HG02973 (cell line): ENCODE measurements around the gene KANK2.
"Not testable (repeated sequence)": the region's sequence is repeated elsewhere in the genome, so short reads cannot be mapped to it uniquely, and the experiment has no call there.

Experiments used
- ATAC-seq: cut with Tn5 transposase; IDR thresholded peaks from one replicate; pipeline ENCODE4 v1.9.1; 2021; ENCODE audit warnings: moderate library complexity; ENCODE audit not compliant: unreplicated experiment

KANK2 gene

GRCh38 chr19:11142528-11143171, 54.7 kb downstream of the KANK2 start:
- no peak for ATAC-seq

GRCh38 chr19:11141937-11142527, 55.3 kb downstream of the KANK2 start:
- no peak for ATAC-seq

GRCh38 chr19:11140896-11141295, 56.4 kb downstream of the KANK2 start:
- no peak for ATAC-seq

DNA sequence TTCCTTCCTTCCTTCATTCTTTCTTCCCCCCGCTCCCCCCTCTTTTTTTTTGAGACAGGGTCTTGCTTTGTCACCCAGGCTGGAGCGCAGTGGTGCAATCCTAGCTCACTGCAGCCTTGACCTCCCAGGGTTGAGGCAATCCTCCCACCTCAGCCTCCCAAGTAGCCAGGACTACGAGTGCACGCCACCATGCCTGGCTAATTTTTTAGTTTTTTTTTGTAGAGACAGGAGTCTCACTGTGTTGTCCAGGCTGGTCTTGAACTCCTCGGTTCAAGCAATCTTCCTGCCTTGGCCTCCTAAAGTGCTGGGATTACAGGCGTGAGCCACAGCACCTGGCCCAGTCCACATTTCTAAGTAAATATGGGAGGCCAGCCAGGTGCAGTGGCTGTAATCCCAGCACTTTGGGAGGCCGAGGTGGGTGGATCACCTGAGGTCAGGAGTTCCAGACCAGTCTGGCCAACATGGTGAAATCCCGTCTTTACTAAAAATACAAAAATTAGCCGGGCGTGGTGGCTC, 57.3 kb downstream of the KANK2 start:
- not testable (repeated sequence) for ATAC-seq

DNA sequence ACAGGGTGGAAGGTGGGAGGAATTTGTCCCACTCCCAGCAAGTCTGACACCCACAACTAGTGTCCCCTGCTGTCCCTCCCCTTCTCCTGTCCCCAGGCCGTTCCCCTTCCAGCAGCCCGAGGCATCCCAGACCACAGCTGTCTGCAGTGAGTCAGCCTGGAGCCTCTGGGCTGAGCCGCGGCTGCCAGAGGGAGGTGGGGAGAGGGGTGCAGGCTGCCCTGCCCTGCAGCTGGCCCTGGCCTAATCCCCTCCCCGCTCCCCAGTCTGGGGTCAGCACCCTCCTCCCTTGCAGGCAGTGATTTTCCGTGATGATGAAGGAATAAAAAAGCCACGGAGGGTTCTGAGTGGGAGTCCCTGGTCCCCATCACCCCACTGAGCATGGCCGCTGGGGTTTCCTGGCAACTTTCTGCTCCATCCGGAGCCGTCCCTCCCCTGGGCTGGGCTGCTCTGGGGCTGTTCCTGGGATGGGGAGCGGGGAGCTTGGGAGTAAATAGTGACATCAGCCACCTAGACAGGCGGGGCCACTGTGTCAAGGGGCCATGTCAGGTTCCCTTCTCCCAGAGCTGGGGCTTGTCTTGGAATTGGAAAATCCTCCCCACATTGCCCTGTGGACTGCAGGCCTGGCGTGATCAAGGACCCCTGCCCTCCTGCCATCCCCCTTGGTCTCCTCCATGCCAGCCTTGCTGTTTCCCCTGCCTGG, 58.6 kb downstream of the KANK2 start:
- no peak for ATAC-seq

- ATAC-seq, result no peak
Observed at GRCh38 chr19:11137542-11138384, 59.6 kb downstream of the KANK2 start.

DNA sequence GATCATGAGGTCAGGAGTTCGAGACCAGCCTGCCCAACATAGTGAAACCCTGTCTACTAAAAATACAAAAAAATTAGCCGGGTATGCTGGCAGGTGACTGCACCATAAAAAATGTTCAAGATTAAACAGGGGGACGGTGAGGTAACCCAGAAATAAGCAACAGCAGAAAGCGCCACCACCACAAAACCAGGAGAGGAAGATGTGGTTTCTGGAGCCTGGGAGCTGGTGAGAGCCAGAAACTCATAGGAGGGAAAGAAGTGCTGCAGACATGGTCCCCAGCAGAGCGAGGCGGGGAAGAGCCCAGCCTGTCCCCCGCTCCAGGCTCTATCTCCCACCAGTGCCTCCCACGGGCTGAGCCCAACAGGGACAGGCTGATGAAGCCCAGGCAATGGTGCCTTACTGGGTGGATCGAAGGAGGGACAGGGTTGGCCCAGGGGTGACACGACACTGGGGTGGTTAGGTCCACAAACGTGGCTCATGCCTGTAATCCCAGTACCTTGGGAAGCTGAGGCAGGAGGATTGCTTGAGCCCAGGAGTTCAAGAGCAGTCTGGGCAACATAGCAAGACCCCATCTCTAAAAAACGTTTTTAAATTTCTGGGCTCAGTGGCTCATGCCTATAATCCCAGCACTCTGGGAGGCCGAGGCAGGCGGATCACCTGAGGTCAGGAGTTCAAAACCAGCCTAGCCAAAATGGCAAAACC, 60.8 kb downstream of the KANK2 start:
- ATAC-seq, result no peak

DNA sequence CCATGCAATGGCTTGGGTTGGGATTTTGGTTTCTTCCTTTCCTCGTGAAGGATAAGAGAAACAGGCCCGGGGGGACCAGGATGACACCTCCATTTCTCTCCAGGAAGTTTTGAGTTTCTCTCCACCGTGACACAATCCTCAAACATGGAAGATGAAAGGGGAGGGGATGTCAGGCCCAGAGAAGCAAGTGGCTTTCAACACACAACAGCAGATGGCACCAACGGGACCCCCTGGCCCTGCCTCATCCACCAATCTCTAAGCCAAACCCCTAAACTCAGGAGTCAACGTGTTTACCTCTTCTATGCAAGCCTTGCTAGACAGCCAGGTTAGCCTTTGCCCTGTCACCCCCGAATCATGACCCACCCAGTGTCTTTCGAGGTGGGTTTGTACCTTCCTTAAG, 65.9 kb downstream of the KANK2 start:
- ATAC-seq, result no peak

DNA sequence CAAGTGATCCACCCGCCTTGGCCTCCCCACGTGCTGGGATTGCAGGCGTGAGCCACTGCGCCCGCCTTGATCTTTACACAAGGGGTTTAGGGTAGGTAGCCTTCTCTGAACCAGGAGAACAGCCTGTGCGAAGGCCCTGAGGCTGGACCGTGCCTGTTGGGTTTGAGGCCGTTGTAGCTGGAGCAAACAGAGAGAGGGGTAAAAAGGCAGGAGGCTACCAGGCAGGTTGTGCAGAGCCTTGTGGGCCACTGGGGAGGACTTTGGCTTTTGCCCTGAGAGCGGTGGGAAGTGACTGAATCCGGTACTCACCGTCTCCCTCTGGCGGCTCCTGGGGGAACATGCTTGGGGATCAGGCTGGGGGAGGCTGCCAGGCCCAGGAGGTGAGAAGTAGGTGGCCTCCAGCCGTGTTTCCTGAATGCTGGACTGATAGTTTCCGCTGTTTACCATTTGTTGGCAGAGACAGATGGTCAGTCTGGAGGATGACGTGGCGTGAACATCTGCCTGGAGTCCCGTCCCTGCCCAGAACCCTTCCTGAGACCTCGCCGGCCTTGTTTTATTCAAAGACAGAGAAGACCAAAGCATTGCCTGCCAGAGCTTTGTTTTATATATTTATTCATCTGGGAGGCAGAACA, 66.4 kb downstream of the KANK2 start:
- ATAC-seq, result no peak

GRCh38 chr19:11127905-11128304, 69.4 kb downstream of the KANK2 start:
- ATAC-seq, result no peak

DNA sequence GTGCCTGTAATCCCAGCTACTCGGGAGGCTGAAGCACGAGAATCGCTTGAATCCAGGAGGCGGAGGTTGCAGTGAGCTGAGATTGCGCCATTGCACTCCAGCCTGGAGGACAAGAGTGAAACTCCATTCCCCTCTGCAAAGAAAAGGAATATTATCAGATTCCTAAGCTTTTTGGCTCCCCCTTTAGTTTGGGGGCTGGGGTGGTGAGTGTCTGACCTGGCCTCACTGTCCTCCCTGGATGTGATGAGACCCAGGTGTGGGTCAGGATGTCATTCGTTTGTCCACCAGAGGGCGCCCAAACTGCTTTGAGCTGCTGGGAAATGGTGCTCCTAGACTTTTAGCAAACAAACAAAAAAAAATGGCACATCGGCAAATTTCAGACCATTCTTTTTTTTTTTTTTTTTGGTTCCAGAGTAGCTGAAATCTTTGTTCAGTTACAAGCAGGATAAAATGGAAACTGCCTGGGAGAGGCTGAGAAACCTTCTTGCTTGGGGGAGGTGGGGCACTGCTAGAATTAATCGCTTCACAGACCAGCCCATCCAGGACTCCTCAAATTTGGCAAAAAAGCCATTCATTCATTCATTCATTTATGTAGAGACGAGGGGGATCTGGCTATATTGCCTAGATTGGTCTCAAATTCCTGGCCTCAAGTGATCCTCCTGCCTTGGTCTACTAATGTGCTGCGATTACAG, 71.2 kb downstream of the KANK2 start:
- no peak for ATAC-seq

DNA sequence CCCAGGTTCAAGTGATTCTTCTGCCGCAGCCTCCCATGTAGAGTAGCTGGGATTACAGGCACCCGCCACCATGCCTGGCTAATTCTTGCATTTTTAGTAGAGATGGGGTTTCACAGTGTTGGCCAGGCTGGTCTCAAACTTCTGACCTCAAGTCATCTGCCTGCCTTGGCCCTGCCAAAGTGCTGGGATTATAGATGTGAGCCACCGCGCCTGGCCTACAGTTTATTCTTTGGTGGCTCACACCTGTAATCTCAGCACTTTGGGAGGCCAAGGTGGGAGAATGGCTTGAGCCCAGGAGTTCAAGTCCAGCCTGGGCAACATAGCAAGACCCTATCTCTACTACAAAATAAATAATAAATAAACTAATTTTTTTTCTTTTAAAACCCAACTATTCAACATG, 73.2 kb downstream of the KANK2 start:
- ATAC-seq, result not testable (repeated sequence)

DNA sequence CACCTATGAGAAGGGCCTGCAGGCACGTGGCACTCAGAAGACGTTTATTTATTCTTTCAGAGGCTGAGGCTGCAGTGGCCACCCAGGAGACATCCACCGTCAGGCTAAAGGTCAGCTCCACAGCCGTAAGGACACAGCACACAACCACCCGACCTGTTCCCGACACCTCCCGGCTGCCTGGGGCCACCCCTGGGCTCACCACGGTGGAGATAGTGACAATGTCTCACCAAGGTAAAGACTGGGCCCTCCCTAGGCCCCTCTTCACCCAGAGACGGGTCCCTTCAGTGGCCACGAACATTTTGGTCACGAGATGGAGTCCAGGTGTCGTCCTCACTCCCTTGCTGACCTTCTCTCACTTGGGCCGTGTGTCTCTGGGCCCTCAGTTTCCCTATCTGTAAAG, 74.2 kb downstream of the KANK2 start:
- no peak for ATAC-seq

GRCh38 chr19:11121963-11122362, 75.4 kb downstream of the KANK2 start:
- not testable (repeated sequence) for ATAC-seq

DNA sequence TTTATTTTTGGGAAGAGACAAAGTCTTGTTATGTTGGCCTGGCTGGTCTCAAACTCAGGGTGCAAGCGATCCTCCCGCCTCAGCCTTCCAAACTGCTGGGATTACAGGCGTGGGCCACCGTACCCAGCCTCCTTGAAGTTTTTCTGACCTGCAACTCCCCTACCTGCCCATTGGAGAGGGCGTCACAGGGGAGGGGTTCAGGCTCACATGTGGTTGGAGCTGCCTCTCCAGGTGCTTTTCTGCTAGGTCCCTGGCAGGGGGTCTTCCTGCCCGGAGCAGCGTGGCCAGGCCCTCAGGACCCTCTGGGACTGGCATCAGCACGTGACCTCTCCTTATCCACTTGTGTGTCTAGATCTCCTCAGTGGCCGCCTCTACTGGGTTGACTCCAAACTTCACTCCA, 80.8 kb downstream of the KANK2 start:
- ATAC-seq, result no peak

- ATAC-seq, result no peak
Observed at GRCh38 chr19:11115895-11116446, 81.4 kb downstream of the KANK2 start.

GRCh38 chr19:11115042-11115441, 82.3 kb downstream of the KANK2 start:
- no peak for ATAC-seq
